Colonic mucosa (tissue), 4 donors: Measurements from ENCODE around the gene ZBP1. TPM values are rescaled to one million over a fixed set of nuclear protein-coding genes. Genes with fewer than 3 reads are reported as not detected.

Source experiments
- DNase-seq: peaks from one replicate; pipeline ENCODE4 v3.0.0-alpha.2; 2020
- H3K27ac ChIP-seq: fragments of 200-600 bp; one replicate; pipeline ENCODE4 v1.8.0; 2021
- H3K27me3 ChIP-seq: fragments of 200-600 bp; one replicate; pipeline ENCODE4 v1.8.0; 2021
- H3K36me3 ChIP-seq: fragments of 200-600 bp; one replicate; pipeline ENCODE4 v1.8.0; 2021
- H3K4me1 ChIP-seq: fragments of 200-600 bp; one replicate; pipeline ENCODE4 v1.8.0; 2021; ENCODE audit warnings: mild to moderate bottlenecking
- H3K4me3 ChIP-seq: fragments of 200-600 bp; one replicate; pipeline ENCODE4 v1.8.0; 2021
- H3K9ac ChIP-seq, 2 donors: one replicate each; pipeline ENCODE4 v1.7.0; 2013; ENCODE audit warnings: control low read depth in 2 of 2, low read depth in 2 of 2, low read length in 2 of 2
- H3K9me3 ChIP-seq: fragments of 200-600 bp; one replicate; pipeline ENCODE4 v1.8.0; 2021
- CTCF ChIP-seq: fragments of 200-600 bp; IDR thresholded peaks from one replicate; pipeline ENCODE4 v1.8.0; 2022; ENCODE audit warnings: antibody characterized with exemption, mild to moderate bottlenecking
- intact Hi-C: fragments of 100-400 bp; cut with DNase I; formaldehyde crosslinking; loops from one replicate; pipeline ENCODE4 v1.14.1; 2022
- total RNA-seq, 2 donors: library from RNA; stranded (reverse); fragmentation: NEBNext Ultra II Directional in 1 of 2; extraction: Animal tissue kit (Norgen Biotek cat#: 25700) in 1 of 2; gene quantifications; one replicate each; pipeline ENCODE4 v1.2.1, GENCODE V29; 2021
- donor health status: healthy.
- donor health status: DM: no; HTN: no; CAD: no.
- donor health status: DM: no; HTN: no; CAD: no.

The ZBP1 gene
- total RNA-seq, 2 donors from 2014 or later, result 2.7 to 3.4 TPM

GRCh38 chr20:57615445-57615811 is 4.8 kb downstream of the ZBP1 start:
- DNase-seq, result no peak
- no peaks in the 10 kb centered on the region for H3K9me3 ChIP-seq
- H3K9ac ChIP-seq, result peak overlapping the region in 1 of 2 donors; percentile 5
- H3K4me3 ChIP-seq, result no peak overlapping the region
- H3K27me3 ChIP-seq, result no peaks in the 10 kb centered on the region
- H3K36me3 ChIP-seq, result no peaks in the 10 kb centered on the region
- no peak overlapping the region for H3K27ac ChIP-seq
- no peak for TF ChIP-seq CTCF
- intact Hi-C loops, result no loop called here
- H3K4me1 ChIP-seq, result no peaks in the 10 kb centered on the region

GRCh38 chr20:57614490-57615444 is 5.5 kb downstream of the ZBP1 start:
- H3K27ac ChIP-seq, result no peak overlapping the region
- DNase-seq, result no peak
- H3K9me3 ChIP-seq, result no peaks in the 10 kb centered on the region
- H3K27me3 ChIP-seq, result no peaks in the 10 kb centered on the region
- H3K4me1 ChIP-seq, result no peaks in the 10 kb centered on the region
- no peak overlapping the region for H3K9ac ChIP-seq
- no peak for TF ChIP-seq CTCF
- H3K36me3 ChIP-seq, result no peaks in the 10 kb centered on the region
- intact Hi-C loops, result no loop called here
- H3K4me3 ChIP-seq, result no peak overlapping the region

GRCh38 chr20:57613481-57613921 is 6.7 kb downstream of the ZBP1 start:
- Histone ChIP-seq H3K27ac (no peak overlapping the region), H3K9ac (no peak overlapping the region), H3K36me3 (no peaks in the 10 kb centered on the region), H3K4me1 (no peaks in the 10 kb centered on the region), H3K4me3 (no peak overlapping the region), H3K27me3 (no peaks in the 10 kb centered on the region), H3K9me3 (no peaks in the 10 kb centered on the region)
- no peak for DNase-seq
- intact Hi-C loops, result no loop called here
- no peak for TF ChIP-seq CTCF

GRCh38 chr20:57612916-57613315 is 7.3 kb downstream of the ZBP1 start:
- no peak overlapping the region for H3K4me3 ChIP-seq
- DNase-seq, result peak; percentile 3
- no peaks in the 10 kb centered on the region for H3K9me3 ChIP-seq
- intact Hi-C loops, result no loop called here
- no peak overlapping the region for H3K27ac ChIP-seq
- H3K4me1 ChIP-seq, result no peaks in the 10 kb centered on the region
- no peak overlapping the region for H3K9ac ChIP-seq
- TF ChIP-seq CTCF, result no peak
- no peaks in the 10 kb centered on the region for H3K36me3 ChIP-seq
- no peaks in the 10 kb centered on the region for H3K27me3 ChIP-seq

- H3K4me1 ChIP-seq, result no peaks in the 10 kb centered on the region
- TF ChIP-seq CTCF, result no peak
- no peak overlapping the region for H3K9ac ChIP-seq
- H3K36me3 ChIP-seq, result no peaks in the 10 kb centered on the region
- no peaks in the 10 kb centered on the region for H3K27me3 ChIP-seq
- H3K27ac ChIP-seq, result no peak overlapping the region
- no peak overlapping the region for H3K4me3 ChIP-seq
- no peaks in the 10 kb centered on the region for H3K9me3 ChIP-seq
- peak; percentile 14 for DNase-seq
- intact Hi-C loops, result no loop called here
Measured at GRCh38 chr20:57612436-57612835, 7.8 kb downstream of the ZBP1 start.
